HFF-Myc (cell line): Measurements from ENCODE around the gene LEPROT.

ENCODE experiments used
- DNase-seq: peaks from one replicate; pipeline ENCODE4 v3.0.0-alpha.2; 2011; ENCODE audit warnings: low read depth; ENCODE audit errors: extremely low read depth
- H3K4me3 ChIP-seq: replicated peaks from 2 replicates; pipeline ENCODE4 v1.5.1; 2011; ENCODE audit warnings: low read depth, mild to moderate bottlenecking, control low read depth, low read length
- TF ChIP-seq, protein P1 (sequence below): IDR thresholded peaks from 2 replicates; pipeline ENCODE4 v1.5.1; 2012; ENCODE audit warnings: mild to moderate bottlenecking, low read depth, low read length, control low read depth; ENCODE audit errors: missing control alignments

Gene LEPROT

DNA sequence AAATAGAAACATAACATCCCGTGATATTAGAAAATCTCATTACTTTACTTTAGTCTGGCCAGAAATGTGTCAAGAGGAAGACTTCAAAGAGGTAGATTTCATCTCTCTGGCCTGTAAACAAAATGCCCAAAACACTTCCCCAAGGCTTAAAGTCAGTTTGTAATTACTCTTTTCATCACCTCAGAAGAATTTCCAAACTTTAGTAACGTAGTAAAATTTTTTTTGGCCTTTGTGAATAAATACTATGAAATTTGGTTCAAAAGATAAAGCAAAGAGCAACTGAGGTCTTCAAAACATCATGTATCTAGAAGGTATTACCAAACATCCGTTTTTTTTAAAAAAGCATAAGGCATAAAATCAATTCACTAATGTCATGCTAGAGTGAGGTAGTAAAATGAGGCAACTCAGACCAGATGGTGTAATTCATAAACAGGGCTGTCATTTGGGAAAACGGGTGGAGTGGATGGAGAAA lies 51.4 kb downstream of the LEPROT start:
- H3K4me3 ChIP-seq = no peak overlapping the region
- no peak for DNase-seq
- TF ChIP-seq, protein P1, sequence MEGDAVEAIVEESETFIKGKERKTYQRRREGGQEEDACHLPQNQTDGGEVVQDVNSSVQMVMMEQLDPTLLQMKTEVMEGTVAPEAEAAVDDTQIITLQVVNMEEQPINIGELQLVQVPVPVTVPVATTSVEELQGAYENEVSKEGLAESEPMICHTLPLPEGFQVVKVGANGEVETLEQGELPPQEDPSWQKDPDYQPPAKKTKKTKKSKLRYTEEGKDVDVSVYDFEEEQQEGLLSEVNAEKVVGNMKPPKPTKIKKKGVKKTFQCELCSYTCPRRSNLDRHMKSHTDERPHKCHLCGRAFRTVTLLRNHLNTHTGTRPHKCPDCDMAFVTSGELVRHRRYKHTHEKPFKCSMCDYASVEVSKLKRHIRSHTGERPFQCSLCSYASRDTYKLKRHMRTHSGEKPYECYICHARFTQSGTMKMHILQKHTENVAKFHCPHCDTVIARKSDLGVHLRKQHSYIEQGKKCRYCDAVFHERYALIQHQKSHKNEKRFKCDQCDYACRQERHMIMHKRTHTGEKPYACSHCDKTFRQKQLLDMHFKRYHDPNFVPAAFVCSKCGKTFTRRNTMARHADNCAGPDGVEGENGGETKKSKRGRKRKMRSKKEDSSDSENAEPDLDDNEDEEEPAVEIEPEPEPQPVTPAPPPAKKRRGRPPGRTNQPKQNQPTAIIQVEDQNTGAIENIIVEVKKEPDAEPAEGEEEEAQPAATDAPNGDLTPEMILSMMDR = no peak

DNA sequence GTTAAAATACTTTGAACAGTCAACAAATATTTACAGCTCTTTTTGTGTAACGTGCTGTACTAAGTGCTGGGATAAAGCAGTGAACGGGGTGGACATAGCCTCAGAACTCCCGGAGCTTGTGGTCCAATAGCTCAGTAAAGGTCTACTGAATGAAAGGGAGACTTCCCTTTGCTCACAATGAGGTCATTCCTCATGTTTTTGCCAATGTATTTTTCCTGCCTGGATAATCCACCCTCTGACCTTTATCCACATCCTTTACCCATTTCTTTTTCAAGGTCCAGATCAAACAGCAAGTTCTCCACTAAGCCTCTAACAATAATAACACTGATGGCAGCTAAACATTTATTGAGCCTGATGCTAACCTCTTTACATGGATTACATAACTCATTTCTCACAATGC lies 55.9 kb downstream of the LEPROT start:
- no peak overlapping the region for H3K4me3 ChIP-seq
- DNase-seq = no peak
- TF ChIP-seq, protein P1 = no peak

DNA sequence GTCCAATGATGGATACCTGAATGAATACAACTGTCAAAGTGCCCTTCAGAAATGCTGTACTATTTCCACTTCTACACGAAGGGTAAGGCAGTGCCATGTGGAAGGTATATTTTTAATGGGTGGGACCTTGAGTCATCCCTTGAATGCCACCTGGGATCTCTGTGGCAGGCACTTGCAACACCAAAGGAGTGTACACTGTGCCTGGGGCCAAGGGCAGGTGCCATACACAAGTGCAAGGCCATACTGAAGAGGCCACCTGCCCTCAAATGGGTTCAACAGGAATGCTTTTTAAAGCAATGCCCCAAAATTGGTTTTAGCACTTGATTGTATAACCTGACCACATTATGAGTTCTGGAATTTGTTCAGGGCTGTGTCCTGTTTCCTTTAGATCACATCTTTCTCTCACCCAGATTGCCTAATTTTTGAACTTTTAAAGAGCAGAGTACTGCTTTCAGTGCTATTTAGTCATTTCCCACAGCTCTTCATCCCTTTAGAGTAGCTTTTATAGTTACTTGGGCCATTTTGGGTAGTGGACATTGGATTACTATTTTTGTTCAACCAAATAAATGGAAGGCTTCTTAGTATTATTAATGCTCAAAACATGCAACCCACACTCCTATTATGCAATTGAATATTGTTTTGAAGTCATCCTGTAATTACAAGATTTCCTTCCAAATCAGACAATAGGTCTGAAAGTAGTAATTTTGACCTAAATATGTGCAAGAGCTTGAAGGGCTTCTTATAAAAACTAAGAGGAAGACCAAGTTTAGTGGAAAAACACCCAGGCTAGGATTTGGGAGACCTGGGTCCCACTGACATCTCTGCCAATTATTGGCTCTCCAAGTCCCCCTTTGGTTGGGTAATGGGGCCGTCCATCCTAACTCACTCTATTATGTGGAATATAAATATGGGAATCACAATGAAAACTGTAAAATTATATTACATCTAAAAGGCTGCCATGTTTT lies 57.2 kb downstream of the LEPROT start:
- no peak overlapping the region for H3K4me3 ChIP-seq
- DNase-seq = no peak
- TF ChIP-seq, protein P1 = no peak

DNA sequence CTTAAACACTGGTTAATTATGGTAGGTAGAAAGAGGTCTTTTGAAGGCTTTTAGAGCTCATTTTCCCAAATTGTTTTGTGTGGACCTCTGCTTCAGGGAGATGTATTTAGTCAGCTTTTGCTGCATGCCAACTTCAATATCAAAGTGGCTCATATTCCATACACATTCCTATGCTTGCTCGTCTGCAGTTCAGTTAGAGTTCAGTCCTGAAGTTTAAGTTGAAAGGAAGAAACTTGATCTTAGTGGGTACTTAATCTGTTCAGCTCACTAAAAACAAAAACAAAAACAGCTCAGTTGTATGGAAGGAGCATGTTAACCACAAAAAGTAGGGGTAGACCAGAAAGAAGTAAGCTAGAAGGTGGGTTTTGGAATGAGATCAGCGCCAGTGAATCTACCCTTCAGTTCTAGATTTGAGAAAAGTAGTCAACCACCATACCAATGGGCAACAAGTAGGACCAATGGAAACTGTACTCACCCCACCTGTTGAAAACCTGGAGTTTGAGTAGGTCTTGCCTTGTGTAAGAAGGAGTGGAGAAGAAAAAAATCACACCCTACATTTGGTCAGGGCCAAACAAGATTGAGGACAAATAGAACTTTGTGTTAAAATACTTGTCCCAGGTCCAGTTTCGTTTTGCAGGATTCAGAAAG lies 58.0 kb downstream of the LEPROT start:
- TF ChIP-seq, protein P1 = no peak
- no peak overlapping the region for H3K4me3 ChIP-seq
- DNase-seq = no peak

DNA sequence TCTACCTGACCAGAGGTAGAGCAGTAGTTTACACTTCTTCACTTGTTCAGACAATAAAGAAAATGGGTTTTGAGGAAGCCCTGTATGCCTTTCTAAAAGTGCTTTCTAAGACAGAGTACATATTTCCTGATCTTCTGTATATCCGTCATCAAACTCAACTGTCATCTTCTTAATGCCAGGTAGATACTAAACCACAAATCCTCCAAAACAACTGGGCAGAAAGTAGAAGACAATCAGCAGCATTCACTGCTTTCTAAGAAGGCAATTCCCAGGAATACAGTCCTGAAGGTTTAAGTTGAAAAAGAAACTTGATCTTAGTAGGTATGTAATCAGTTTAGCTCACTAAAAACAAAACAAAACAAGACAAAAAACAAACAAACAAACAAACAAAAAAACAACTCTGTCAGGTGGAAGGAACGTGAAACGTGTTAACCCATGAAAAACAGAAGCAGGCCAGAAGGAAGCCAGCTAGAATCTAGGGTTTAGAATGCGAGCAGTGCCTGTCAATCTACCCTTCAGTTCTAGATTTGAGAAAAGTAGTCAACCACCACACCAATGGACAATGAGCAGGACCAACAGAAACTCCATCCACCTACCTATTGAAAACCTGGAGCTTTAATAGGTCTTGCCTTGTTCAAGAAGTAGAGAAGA lies 59.2 kb downstream of the LEPROT start:
- TF ChIP-seq, protein P1 = no peak
- no peak for DNase-seq
- H3K4me3 ChIP-seq = no peak overlapping the region

DNA sequence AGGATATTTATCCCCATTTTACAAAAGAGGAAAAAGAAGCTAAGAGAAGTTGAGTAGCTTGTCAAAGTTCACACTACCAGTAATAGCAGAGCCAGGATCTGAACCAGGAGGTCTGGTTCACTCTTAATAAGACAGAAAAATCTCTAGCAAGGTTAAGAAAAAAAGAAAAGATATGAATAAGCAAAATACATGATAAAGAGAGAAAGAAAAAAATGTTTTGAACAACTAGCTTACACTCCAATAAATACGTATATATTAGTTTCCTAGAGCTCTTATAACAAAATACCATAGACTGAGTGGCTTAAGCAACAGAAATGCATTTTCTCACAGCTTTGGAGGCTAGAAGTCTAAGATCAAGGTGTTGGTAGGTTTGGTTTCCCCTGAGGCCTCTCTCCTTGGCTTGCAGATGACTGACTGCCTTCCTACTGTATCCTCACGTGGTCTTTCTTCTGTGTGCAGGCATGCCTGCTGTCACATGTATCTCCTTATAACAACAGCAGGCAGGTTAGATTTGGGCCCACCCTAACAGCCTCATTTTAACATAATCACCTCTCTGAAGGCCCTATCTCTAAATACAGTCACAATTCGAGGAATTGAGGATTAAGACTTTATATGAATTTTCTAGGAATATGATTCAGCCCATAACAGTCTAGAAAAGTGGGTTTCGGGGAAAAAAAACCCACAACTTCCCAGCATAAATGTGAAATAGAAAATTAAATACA lies 60.4 kb downstream of the LEPROT start:
- no peak for DNase-seq
- no peak overlapping the region for H3K4me3 ChIP-seq
- TF ChIP-seq, protein P1 = no peak
